PFSK-1 (cell line): Measurements from ENCODE around the gene VAV2.

Experiments used
- FOXP2 ChIP-seq: optimal IDR thresholded peaks from 2 replicates; pipeline ENCODE3; 2011; ENCODE audit warnings: borderline replicate concordance, control low read depth, inconsistent platforms; ENCODE audit not compliant: insufficient read depth; ENCODE audit errors: extremely low read length, extremely low read depth
- POLR2AphosphoS5 ChIP-seq: IDR thresholded peaks from 2 replicates; pipeline ENCODE4 v1.6.1; 2012; ENCODE audit warnings: low read depth, mild to moderate bottlenecking, control low read depth, low read length, moderate library complexity
- REST ChIP-seq, 2 experiments: IDR thresholded peaks; 2 replicates each; pipeline versions ENCODE4 v1.6.1 to v1.8.0; 2011 to 2012; ENCODE audit warnings: low read depth in 2 of 2, low read length in 2 of 2, control low read depth in 1 of 2, inconsistent platforms in 1 of 2, mild to moderate bottlenecking in 1 of 2, moderate library complexity in 1 of 2; ENCODE audit not compliant: insufficient read depth in 1 of 2
- SIN3A ChIP-seq: IDR thresholded peaks from 2 replicates; pipeline ENCODE4 v1.6.1; 2012; ENCODE audit warnings: mild to moderate bottlenecking, low read length, moderate library complexity, borderline replicate concordance; ENCODE audit not compliant: insufficient read depth
- TAF1 ChIP-seq: IDR thresholded peaks from 2 replicates; pipeline ENCODE4 v1.6.1; 2012; ENCODE audit warnings: low read length, control low read depth, borderline replicate concordance; ENCODE audit not compliant: insufficient read depth

Gene VAV2

GRCh38 chr9:133935328-133936005 is 56.7 kb downstream of the VAV2 start:
- TF ChIP-seq POLR2AphosphoS5 (no peak), REST (IDR thresholded peaks at IDR 0.05; ENCODE audit: insufficient read depth in 1 of 2, low read depth in 2 of 2, low read length in 2 of 2) (no peak), TAF1 (no peak), SIN3A (no peak), FOXP2 (no peak)

- TF ChIP-seq SIN3A (no peak), FOXP2 (no peak), TAF1 (no peak), POLR2AphosphoS5 (no peak), REST (IDR thresholded peaks at IDR 0.05; ENCODE audit: insufficient read depth in 1 of 2, low read depth in 2 of 2, low read length in 2 of 2) (no peak)
Measured at GRCh38 chr9:133934482-133935232, 57.5 kb downstream of the VAV2 start.

GRCh38 chr9:133933426-133934026 is 58.6 kb downstream of the VAV2 start:
- TF ChIP-seq POLR2AphosphoS5 (no peak), REST (IDR thresholded peaks at IDR 0.05; ENCODE audit: insufficient read depth in 1 of 2, low read depth in 2 of 2, low read length in 2 of 2) (no peak), TAF1 (no peak), FOXP2 (no peak), SIN3A (no peak)

- TF ChIP-seq POLR2AphosphoS5 (no peak), REST (IDR thresholded peaks at IDR 0.05; ENCODE audit: insufficient read depth in 1 of 2, low read depth in 2 of 2, low read length in 2 of 2) (no peak), FOXP2 (no peak), SIN3A (no peak)
Measured at GRCh38 chr9:133932633-133933032, 59.5 kb downstream of the VAV2 start.
